DMS79 treated with DMSO at 0.1 percent for 48 hours (cell line): ENCODE results near the gene ABCC1.

Experiments used
- DNase-seq: peaks from one replicate; lab custom pipeline; 2025; lab: John Stamatoyannopoulos, UW

ABCC1 gene

GRCh38 chr16:16112450-16113053, 163.1 kb downstream of the ABCC1 start:
- DNase-seq: no peak

GRCh38 chr16:16113076-16113475, 163.7 kb downstream of the ABCC1 start:
- no peak for DNase-seq

GRCh38 chr16:16116841-16117240, 167.4 kb downstream of the ABCC1 start:
- DNase-seq: no peak

GRCh38 chr16:16118337-16118736, 168.9 kb downstream of the ABCC1 start:
- no peak for DNase-seq

- DNase-seq: peak; percentile 86
Measured at GRCh38 chr16:16120044-16120381, 170.6 kb downstream of the ABCC1 start.

- peak; percentile 86 for DNase-seq
Measured at GRCh38 chr16:16120382-16121184, 171.2 kb downstream of the ABCC1 start.

GRCh38 chr16:16121185-16121727, 171.8 kb downstream of the ABCC1 start:
- no peak for DNase-seq

GRCh38 chr16:16122264-16122663, 172.8 kb downstream of the ABCC1 start:
- DNase-seq: no peak

- no peak for DNase-seq
Measured at GRCh38 chr16:16124438-16124837, 175.0 kb downstream of the ABCC1 start.

- no peak for DNase-seq
Measured at GRCh38 chr16:16124974-16125373, 175.6 kb downstream of the ABCC1 start.

- DNase-seq: no peak
Measured at GRCh38 chr16:16126896-16127295, 177.5 kb downstream of the ABCC1 start.

- DNase-seq: peak; percentile 12
Measured at GRCh38 chr16:16127469-16128116, 178.2 kb downstream of the ABCC1 start.

GRCh38 chr16:16131204-16131603, 181.8 kb downstream of the ABCC1 start:
- DNase-seq: no peak

- DNase-seq: no peak
Measured at GRCh38 chr16:16131659-16132058, 182.2 kb downstream of the ABCC1 start.

- no peak for DNase-seq
Measured at GRCh38 chr16:16133943-16134604, 184.7 kb downstream of the ABCC1 start.

- DNase-seq: no peak
Measured at GRCh38 chr16:16136588-16136987, 187.2 kb downstream of the ABCC1 start.

GRCh38 chr16:16137110-16137509, 187.7 kb downstream of the ABCC1 start:
- DNase-seq: no peak

- DNase-seq: no peak
Measured at GRCh38 chr16:16138034-16138635, 188.7 kb downstream of the ABCC1 start.

- DNase-seq: no peak
Measured at GRCh38 chr16:16139061-16139460, 189.6 kb downstream of the ABCC1 start.

GRCh38 chr16:16139806-16140205, 190.4 kb downstream of the ABCC1 start:
- DNase-seq: no peak

- DNase-seq: no peak
Measured at GRCh38 chr16:16140537-16140936, 191.1 kb downstream of the ABCC1 start.

- no peak for DNase-seq
Measured at GRCh38 chr16:16141141-16141540, 191.7 kb downstream of the ABCC1 start.
